ENCODE results near the gene THBS2.
A peak's percentile ranks its signal among the peaks of the same experiment; 100 is the strongest.

Gene THBS2

GRCh38 chr6:169251371-169251802 is 2.3 kb downstream of the THBS2 start:
- DNase-seq (ENCODE audit: low read depth): no peak
- TF ChIP-seq CTCF (IDR thresholded peaks at IDR 0.05; ENCODE audit: low read depth, low read length) (no peak), MYC (IDR thresholded peaks at IDR 0.05; ENCODE audit: low read depth, low read length) (no peak), POLR2A (IDR thresholded peaks at IDR 0.05; ENCODE audit: extremely low read depth, insufficient read length) (no peak), MAX (IDR thresholded peaks at IDR 0.05; ENCODE audit: low read depth, low read length) (no peak)
- no peak overlapping the region for H3K4me3 ChIP-seq (ENCODE audit: low read depth, low read length)

GRCh38 chr6:169250660-169251059 is 3.0 kb downstream of the THBS2 start:
- H3K4me3 ChIP-seq (ENCODE audit: low read depth, low read length): no peak overlapping the region
- peak; percentile 35 for DNase-seq (ENCODE audit: low read depth)
- TF ChIP-seq POLR2A (IDR thresholded peaks at IDR 0.05; ENCODE audit: extremely low read depth, insufficient read length) (no peak), CTCF (IDR thresholded peaks at IDR 0.05; ENCODE audit: low read depth, low read length) (no peak), MAX (IDR thresholded peaks at IDR 0.05; ENCODE audit: low read depth, low read length) (no peak), MYC (IDR thresholded peaks at IDR 0.05; ENCODE audit: low read depth, low read length) (no peak)

GRCh38 chr6:169249057-169249456 is 4.6 kb downstream of the THBS2 start:
- DNase-seq (ENCODE audit: low read depth): no peak
- TF ChIP-seq CTCF (IDR thresholded peaks at IDR 0.05; ENCODE audit: low read depth, low read length) (no peak), POLR2A (IDR thresholded peaks at IDR 0.05; ENCODE audit: extremely low read depth, insufficient read length) (no peak), MYC (IDR thresholded peaks at IDR 0.05; ENCODE audit: low read depth, low read length) (no peak), MAX (IDR thresholded peaks at IDR 0.05; ENCODE audit: low read depth, low read length) (no peak)
- H3K4me3 ChIP-seq (ENCODE audit: low read depth, low read length): no peak overlapping the region

GRCh38 chr6:169248521-169248971 is 5.1 kb downstream of the THBS2 start:
- H3K4me3 ChIP-seq (ENCODE audit: low read depth, low read length): no peak overlapping the region
- DNase-seq (ENCODE audit: low read depth): no peak
- TF ChIP-seq CTCF (IDR thresholded peaks at IDR 0.05; ENCODE audit: low read depth, low read length) (no peak), MAX (IDR thresholded peaks at IDR 0.05; ENCODE audit: low read depth, low read length) (no peak), POLR2A (IDR thresholded peaks at IDR 0.05; ENCODE audit: extremely low read depth, insufficient read length) (no peak), MYC (IDR thresholded peaks at IDR 0.05; ENCODE audit: low read depth, low read length) (no peak)

- DNase-seq (ENCODE audit: low read depth): no peak
- no peak overlapping the region for H3K4me3 ChIP-seq (ENCODE audit: low read depth, low read length)
- TF ChIP-seq MYC (IDR thresholded peaks at IDR 0.05; ENCODE audit: low read depth, low read length) (no peak), POLR2A (IDR thresholded peaks at IDR 0.05; ENCODE audit: extremely low read depth, insufficient read length) (no peak), MAX (IDR thresholded peaks at IDR 0.05; ENCODE audit: low read depth, low read length) (no peak), CTCF (IDR thresholded peaks at IDR 0.05; ENCODE audit: low read depth, low read length) (no peak)
These were observed 5.7 kb downstream of the THBS2 start for GRCh38 chr6:169247991-169248390.

Data from NB4 (cell line).